Liver (tissue), 3 donors: Measurements from ENCODE around the gene C2CD4C.

Experiments
- EGR1 ChIP-seq, 2 donors: IDR thresholded peaks; 2 replicates each; pipeline ENCODE4 v1.6.1; 2016 to 2018; ENCODE audit warnings: antibody characterized with exemption in 2 of 2, low read depth in 2 of 2
- FOXA1 ChIP-seq: IDR thresholded peaks from 2 replicates; pipeline ENCODE4 v1.6.1; 2016; ENCODE audit warnings: antibody characterized with exemption
- GABPA ChIP-seq, 2 donors: IDR thresholded peaks in 1 of 2; conservative IDR thresholded peaks in 1 of 2; 2 replicates each; pipeline ENCODE4 v1.6.1; 2016; ENCODE audit warnings: antibody characterized with exemption in 2 of 2, mild to moderate bottlenecking in 1 of 2, moderate library complexity in 1 of 2
- HNF4A ChIP-seq, 2 donors: conservative IDR thresholded peaks; 2 replicates each; pipeline ENCODE4 v1.6.1; 2016; ENCODE audit warnings: antibody characterized with exemption in 2 of 2, mild to moderate bottlenecking in 2 of 2
- JUND ChIP-seq, 2 donors: IDR thresholded peaks; 2 replicates each; pipeline ENCODE4 v1.6.1; 2016; ENCODE audit warnings: antibody characterized with exemption in 2 of 2
- RAD21 ChIP-seq, 2 donors: IDR thresholded peaks; 2 replicates each; pipeline ENCODE4 v1.6.1; 2016; ENCODE audit warnings: antibody characterized with exemption in 2 of 2, mild to moderate bottlenecking in 2 of 2
- RXRA ChIP-seq, 2 donors: IDR thresholded peaks; 2 replicates each; pipeline ENCODE4 v1.6.1; 2017 to 2018; ENCODE audit warnings: antibody characterized with exemption in 2 of 2, mild to moderate bottlenecking in 1 of 2
- SP1 ChIP-seq: IDR thresholded peaks from 2 replicates; pipeline ENCODE4 v1.6.1; 2018; ENCODE audit warnings: antibody characterized with exemption, mild to moderate bottlenecking
- YY1 ChIP-seq: IDR thresholded peaks from 2 replicates; pipeline ENCODE4 v1.6.1; 2016; ENCODE audit warnings: antibody characterized with exemption, mild to moderate bottlenecking
- TF ChIP-seq, protein P1 (sequence below): fragments of 150-350 bp; IDR thresholded peaks from 2 replicates; pipeline ENCODE4 v1.5.1; 2017; ENCODE audit warnings: improper control_type of control experiment, low read depth, low read length; ENCODE audit not compliant: missing input control
- TF ChIP-seq, protein P2 (sequence below): IDR thresholded peaks from 2 replicates; pipeline ENCODE4 v1.6.1; 2016; ENCODE audit warnings: antibody characterized with exemption
- TF ChIP-seq, protein P3 (sequence below): IDR thresholded peaks from 2 replicates; pipeline ENCODE4 v1.6.1; 2016; ENCODE audit warnings: antibody characterized with exemption, mild to moderate bottlenecking
- TF ChIP-seq, protein P4 (sequence below): IDR thresholded peaks from 2 replicates; pipeline ENCODE4 v1.6.1; 2016; ENCODE audit warnings: antibody characterized with exemption
- donor health status: healthy.
- donor health status: healthy.

DNA sequence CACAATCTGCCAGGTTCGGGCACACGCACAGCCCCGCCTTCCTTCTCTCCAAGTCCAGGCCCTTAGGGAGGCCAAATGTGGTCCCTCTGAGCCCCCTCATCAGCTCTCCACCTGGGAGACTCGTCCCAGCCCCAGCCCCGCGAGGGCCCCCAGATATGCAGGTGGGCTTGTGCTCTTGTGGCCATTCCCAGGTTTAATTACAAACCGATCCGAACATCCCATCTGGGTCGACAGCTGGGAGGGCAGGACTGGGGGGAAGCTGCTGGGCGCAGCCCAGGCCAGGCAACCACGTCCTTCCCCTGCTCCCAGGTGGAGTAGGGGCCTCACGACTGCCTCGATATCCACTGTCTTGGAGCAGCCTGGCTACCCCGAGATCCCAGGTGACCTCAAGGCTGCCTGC lies 7.5 kb upstream of the C2CD4C start:
- TF ChIP-seq, protein P1, sequence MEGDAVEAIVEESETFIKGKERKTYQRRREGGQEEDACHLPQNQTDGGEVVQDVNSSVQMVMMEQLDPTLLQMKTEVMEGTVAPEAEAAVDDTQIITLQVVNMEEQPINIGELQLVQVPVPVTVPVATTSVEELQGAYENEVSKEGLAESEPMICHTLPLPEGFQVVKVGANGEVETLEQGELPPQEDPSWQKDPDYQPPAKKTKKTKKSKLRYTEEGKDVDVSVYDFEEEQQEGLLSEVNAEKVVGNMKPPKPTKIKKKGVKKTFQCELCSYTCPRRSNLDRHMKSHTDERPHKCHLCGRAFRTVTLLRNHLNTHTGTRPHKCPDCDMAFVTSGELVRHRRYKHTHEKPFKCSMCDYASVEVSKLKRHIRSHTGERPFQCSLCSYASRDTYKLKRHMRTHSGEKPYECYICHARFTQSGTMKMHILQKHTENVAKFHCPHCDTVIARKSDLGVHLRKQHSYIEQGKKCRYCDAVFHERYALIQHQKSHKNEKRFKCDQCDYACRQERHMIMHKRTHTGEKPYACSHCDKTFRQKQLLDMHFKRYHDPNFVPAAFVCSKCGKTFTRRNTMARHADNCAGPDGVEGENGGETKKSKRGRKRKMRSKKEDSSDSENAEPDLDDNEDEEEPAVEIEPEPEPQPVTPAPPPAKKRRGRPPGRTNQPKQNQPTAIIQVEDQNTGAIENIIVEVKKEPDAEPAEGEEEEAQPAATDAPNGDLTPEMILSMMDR: no peak
- TF ChIP-seq RXRA (IDR thresholded peaks at IDR 0.05) (no peak), GABPA (IDR thresholded peaks at IDR 0.05 in 1 of 2, conservative IDR thresholded peaks at IDR 0.05 in 1 of 2) (no peak), JUND (IDR thresholded peaks at IDR 0.05) (no peak), RAD21 (IDR thresholded peaks at IDR 0.05) (no peak), YY1 (no peak), SP1 (no peak), EGR1 (IDR thresholded peaks at IDR 0.05; ENCODE audit: low read depth in 2 of 2) (no peak), FOXA1 (no peak), HNF4A (conservative IDR thresholded peaks at IDR 0.05) (no peak)
- TF ChIP-seq, protein P2, sequence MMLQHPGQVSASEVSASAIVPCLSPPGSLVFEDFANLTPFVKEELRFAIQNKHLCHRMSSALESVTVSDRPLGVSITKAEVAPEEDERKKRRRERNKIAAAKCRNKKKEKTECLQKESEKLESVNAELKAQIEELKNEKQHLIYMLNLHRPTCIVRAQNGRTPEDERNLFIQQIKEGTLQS: no peak
- TF ChIP-seq, protein P3, sequence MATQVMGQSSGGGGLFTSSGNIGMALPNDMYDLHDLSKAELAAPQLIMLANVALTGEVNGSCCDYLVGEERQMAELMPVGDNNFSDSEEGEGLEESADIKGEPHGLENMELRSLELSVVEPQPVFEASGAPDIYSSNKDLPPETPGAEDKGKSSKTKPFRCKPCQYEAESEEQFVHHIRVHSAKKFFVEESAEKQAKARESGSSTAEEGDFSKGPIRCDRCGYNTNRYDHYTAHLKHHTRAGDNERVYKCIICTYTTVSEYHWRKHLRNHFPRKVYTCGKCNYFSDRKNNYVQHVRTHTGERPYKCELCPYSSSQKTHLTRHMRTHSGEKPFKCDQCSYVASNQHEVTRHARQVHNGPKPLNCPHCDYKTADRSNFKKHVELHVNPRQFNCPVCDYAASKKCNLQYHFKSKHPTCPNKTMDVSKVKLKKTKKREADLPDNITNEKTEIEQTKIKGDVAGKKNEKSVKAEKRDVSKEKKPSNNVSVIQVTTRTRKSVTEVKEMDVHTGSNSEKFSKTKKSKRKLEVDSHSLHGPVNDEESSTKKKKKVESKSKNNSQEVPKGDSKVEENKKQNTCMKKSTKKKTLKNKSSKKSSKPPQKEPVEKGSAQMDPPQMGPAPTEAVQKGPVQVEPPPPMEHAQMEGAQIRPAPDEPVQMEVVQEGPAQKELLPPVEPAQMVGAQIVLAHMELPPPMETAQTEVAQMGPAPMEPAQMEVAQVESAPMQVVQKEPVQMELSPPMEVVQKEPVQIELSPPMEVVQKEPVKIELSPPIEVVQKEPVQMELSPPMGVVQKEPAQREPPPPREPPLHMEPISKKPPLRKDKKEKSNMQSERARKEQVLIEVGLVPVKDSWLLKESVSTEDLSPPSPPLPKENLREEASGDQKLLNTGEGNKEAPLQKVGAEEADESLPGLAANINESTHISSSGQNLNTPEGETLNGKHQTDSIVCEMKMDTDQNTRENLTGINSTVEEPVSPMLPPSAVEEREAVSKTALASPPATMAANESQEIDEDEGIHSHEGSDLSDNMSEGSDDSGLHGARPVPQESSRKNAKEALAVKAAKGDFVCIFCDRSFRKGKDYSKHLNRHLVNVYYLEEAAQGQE: no peak
- TF ChIP-seq, protein P4, sequence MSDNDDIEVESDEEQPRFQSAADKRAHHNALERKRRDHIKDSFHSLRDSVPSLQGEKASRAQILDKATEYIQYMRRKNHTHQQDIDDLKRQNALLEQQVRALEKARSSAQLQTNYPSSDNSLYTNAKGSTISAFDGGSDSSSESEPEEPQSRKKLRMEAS: no peak
